A172 (cell line): ENCODE results near the gene MAPKAPK3. TPM values are rescaled to one million over a fixed set of nuclear protein-coding genes. Genes with fewer than 3 reads are reported as not detected.

Experiments
- DNase-seq: peaks from one replicate; pipeline ENCODE4 v3.0.0-alpha.2; 2015; ENCODE audit warnings: low spot score
- total RNA-seq: library from RNA; depleted of rRNA; stranded (reverse); fragments of >200 nt; shearing (Covaris generic); gene quantifications from 2 replicates; pipeline ENCODE4 v1.2.3, GENCODE V29; 2014; rRNA removed

The MAPKAPK3 gene
- total RNA-seq, 1 experiment from 2014 or later, result 78.1 TPM

DNA sequence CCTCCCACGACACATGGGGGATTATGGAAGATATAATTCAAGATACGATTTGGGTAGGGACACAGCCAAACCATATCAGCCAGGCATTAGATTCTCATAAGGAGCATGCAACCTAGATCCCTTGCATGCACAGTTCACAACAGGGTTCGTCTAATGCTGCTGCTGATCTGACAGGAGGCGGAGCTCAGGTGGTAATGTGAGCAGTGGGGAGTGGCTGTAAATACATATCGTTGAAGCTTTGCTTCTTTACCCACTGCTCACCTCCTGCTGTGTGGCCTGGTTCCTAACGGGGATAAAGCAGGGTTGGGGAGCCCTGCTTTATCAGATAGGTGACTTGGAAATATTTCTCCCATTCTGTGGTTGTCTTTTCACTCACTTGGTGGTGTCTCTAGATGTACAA lies 72.6 kb downstream of the MAPKAPK3 start:
- no peak for DNase-seq

DNA sequence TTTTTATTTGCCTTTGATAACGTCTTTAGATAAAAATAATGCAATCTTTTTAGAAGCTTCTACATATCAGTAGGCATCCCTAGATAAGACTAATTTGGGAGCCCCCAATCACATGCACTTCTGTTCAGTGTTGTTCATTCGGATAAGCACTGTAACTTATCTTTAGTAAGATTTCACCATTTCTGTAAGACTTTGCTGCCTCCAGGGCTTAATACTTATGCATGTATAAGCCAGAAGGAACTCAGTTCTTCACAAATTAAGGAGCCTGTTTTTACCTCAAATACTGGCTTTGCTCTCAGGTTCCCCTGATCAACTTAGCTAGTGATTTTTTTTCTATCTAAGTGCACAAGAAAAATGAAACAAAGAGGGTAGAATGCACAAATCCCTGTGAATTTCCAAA lies 78.1 kb downstream of the MAPKAPK3 start:
- DNase-seq, result no peak

DNA sequence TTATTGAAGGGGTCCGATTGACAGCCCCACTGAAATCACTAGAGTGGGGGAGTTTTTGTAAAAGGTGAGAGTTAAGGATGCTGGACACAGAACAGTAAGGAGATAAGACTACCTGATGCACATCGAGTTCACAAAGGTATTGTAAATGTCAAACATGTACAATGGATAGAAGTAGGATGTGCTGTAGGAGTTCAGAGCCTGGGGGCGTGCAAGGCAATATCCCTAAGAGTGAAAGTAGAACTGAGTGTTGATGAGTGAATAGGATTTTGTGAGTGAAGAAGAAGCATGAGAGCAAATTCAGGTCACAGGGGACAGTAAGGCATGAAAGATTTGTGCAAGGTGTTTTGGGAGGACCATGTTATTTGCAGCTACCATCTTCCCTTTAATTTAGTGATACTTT lies 79.3 kb downstream of the MAPKAPK3 start:
- no peak for DNase-seq

DNA sequence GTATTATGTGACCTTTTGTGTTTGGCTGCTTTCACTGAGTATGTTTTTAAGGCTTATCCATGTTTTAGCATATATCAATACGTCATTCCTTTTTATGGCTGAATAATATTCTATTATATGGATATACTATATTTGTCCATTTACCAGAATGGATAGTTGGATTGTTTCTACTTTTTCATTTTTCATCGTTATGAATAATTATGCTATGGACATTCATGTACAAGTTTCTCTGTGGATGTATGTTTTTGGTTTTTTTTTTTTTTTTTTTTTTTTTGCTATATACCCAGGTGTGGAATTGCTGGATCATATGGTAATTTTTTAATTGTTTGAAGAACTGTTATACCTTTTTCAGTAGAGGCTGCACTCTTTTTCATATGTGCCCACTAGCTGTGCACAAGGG lies 81.3 kb downstream of the MAPKAPK3 start:
- no peak for DNase-seq

Other genes starting within 250 kb of the MAPKAPK3 start
- gene CACNA2D2, start 113.5 kb upstream of the MAPKAPK3 start, total RNA-seq, result 0.22 and 0.26 TPM in 2 replicates
- 0.43 TPM in 1 of 2 replicates, not detected in the other for gene C3orf18, start 49.4 kb upstream of the MAPKAPK3 start, total RNA-seq
- gene HEMK1, start 47.6 kb upstream of the MAPKAPK3 start, total RNA-seq, result 15.3 and 18.1 TPM in 2 replicates
- gene CISH, start 5.4 kb upstream of the MAPKAPK3 start, total RNA-seq, result 1.1 and 2.3 TPM in 2 replicates
- 1.4 TPM in 2 replicates for gene DOCK3, start 57.8 kb downstream of the MAPKAPK3 start, total RNA-seq